Upper lobe of right lung (tissue), 1 donor: ENCODE measurements around the gene COG4. TPM values are rescaled to one million over a fixed set of nuclear protein-coding genes. Genes with fewer than 3 reads are reported as not detected.

Experiments
- ATAC-seq: fragments of 200-7000 bp; cut with Tn5 transposase; one replicate; pipeline ENCODE4 v1.9.1; 2020; ENCODE audit warnings: mild to moderate bottlenecking, moderate library complexity
- DNase-seq: peaks from one replicate; pipeline ENCODE4 v3.0.0-alpha.2; 2020
- H3K27ac ChIP-seq: fragments of 200-600 bp; one replicate; pipeline ENCODE4 v1.8.0; 2022
- H3K27me3 ChIP-seq: fragments of 200-600 bp; one replicate; pipeline ENCODE4 v1.8.0; 2022; ENCODE audit warnings: mild to moderate bottlenecking
- H3K36me3 ChIP-seq: fragments of 200-600 bp; one replicate; pipeline ENCODE4 v1.8.0; 2022
- H3K4me1 ChIP-seq: fragments of 200-600 bp; one replicate; pipeline ENCODE4 v1.8.0; 2022
- H3K4me3 ChIP-seq: fragments of 200-600 bp; one replicate; pipeline ENCODE4 v1.8.0; 2022; ENCODE audit warnings: mild to moderate bottlenecking
- H3K9me3 ChIP-seq: fragments of 200-600 bp; one replicate; pipeline ENCODE4 v1.8.0; 2022
- intact Hi-C: fragments of 100-400 bp; cut with DNase I; formaldehyde crosslinking; loops from one replicate; pipeline ENCODE4 v1.11.0; 2022
- long read RNA-seq: library from polyadenylated mRNA; unstranded; transcript quantifications from one replicate; pipeline ENCODE4 v2.0.0, GENCODE V29; 2021
- total RNA-seq: library from RNA; stranded (reverse); fragmentation: NEBNext Ultra II Directional; extraction: Animal tissue kit (Norgen Biotek cat#: 25700); gene quantifications from one replicate; pipeline ENCODE4 v1.2.1, GENCODE V29; 2021
- TF ChIP-seq, protein P1 (sequence below): fragments of 200-600 bp; IDR thresholded peaks from one replicate; pipeline ENCODE4 v1.8.0; 2022; ENCODE audit warnings: antibody characterized with exemption
- donor health status: DM: no; HTN: yes; CAD: no; lungs with severe emphysema.

The COG4 gene
- total RNA-seq = 63.0 TPM
- long read RNA-seq, transcript COG4-201 (19 exons, 2,833 nt) = major isoform, 110 of 164 reads
- long read RNA-seq, partial matches to known transcripts = 10 of 164 reads
- long read RNA-seq, other reads (novel, unspliced or antisense) = 41 of 164 reads

GRCh38 chr16:70523076-70523742 lies at the start of gene COG4:
Gene COG4 (minus strand): TSS chr16:70523554. CDS start chr16:70523543, 11 bp downstream.
- ATAC-seq (peak; percentile 96), DNase-seq (peak; percentile 92)
- intact Hi-C loops = no loop called here
- TF ChIP-seq, protein P1, sequence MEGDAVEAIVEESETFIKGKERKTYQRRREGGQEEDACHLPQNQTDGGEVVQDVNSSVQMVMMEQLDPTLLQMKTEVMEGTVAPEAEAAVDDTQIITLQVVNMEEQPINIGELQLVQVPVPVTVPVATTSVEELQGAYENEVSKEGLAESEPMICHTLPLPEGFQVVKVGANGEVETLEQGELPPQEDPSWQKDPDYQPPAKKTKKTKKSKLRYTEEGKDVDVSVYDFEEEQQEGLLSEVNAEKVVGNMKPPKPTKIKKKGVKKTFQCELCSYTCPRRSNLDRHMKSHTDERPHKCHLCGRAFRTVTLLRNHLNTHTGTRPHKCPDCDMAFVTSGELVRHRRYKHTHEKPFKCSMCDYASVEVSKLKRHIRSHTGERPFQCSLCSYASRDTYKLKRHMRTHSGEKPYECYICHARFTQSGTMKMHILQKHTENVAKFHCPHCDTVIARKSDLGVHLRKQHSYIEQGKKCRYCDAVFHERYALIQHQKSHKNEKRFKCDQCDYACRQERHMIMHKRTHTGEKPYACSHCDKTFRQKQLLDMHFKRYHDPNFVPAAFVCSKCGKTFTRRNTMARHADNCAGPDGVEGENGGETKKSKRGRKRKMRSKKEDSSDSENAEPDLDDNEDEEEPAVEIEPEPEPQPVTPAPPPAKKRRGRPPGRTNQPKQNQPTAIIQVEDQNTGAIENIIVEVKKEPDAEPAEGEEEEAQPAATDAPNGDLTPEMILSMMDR = no peak
- Histone ChIP-seq H3K4me3 (peak within 1 kb of the TSS; percentile 73), H3K27me3 (no peaks in the 10 kb centered on the region), H3K36me3 (peaks cover 34% of the 10 kb centered on the region), H3K9me3 (no peaks in the 10 kb centered on the region), H3K4me1 (peaks cover 41% of the 10 kb centered on the region), H3K27ac (peak within 1 kb of the TSS; percentile 91)

- TF ChIP-seq, protein P1 = no peak
- Histone ChIP-seq H3K9me3 (no peaks in the 10 kb centered on the region), H3K4me3 (no peak overlapping the region), H3K27ac (peak overlapping the region; percentile 48), H3K4me1 (peaks cover 58% of the 10 kb centered on the region), H3K36me3 (peaks cover 52% of the 10 kb centered on the region), H3K27me3 (no peaks in the 10 kb centered on the region)
- intact Hi-C loops = no loop called here
- ATAC-seq = no peak
- DNase-seq = no peak
Measured at GRCh38 chr16:70572926-70573270, 49.5 kb upstream of the COG4 start.

GRCh38 chr16:70572050-70572925 lies 48.9 kb upstream of the COG4 start:
- Histone ChIP-seq H3K4me3 (no peak overlapping the region), H3K27me3 (no peaks in the 10 kb centered on the region), H3K4me1 (peaks cover 57% of the 10 kb centered on the region), H3K36me3 (peaks cover 58% of the 10 kb centered on the region), H3K27ac (peak overlapping the region; percentile 48), H3K9me3 (no peaks in the 10 kb centered on the region)
- intact Hi-C loops = no loop called here
- TF ChIP-seq, protein P1 = no peak
- DNase-seq (no peak), ATAC-seq (no peak)

DNA sequence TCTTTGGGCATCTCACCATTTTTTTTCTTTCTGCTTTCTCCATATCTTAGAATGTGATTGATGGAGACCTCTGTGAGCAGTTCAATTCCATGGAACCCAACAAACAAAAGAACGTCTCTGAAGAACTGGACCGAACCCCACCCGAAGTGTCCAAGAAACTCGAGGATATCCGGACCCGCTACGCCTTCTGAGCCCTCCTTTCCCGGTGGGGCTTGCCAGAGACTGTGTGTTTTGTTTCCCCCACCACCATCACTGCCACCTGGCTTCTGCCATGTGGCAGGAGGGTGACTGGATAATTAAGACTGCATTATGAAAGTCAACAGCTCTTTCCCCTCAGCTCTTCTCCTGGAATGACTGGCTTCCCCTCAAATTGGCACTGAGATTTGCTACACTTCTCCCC lies 48.3 kb upstream of the COG4 start:
- intact Hi-C loops = no loop called here
- Histone ChIP-seq H3K4me1 (peaks cover 51% of the 10 kb centered on the region), H3K36me3 (peaks cover 65% of the 10 kb centered on the region), H3K27ac (peak overlapping the region; percentile 48), H3K4me3 (no peak overlapping the region), H3K27me3 (no peaks in the 10 kb centered on the region), H3K9me3 (no peaks in the 10 kb centered on the region)
- TF ChIP-seq, protein P1 = no peak
- no peak for ATAC-seq
- DNase-seq = no peak

DNA sequence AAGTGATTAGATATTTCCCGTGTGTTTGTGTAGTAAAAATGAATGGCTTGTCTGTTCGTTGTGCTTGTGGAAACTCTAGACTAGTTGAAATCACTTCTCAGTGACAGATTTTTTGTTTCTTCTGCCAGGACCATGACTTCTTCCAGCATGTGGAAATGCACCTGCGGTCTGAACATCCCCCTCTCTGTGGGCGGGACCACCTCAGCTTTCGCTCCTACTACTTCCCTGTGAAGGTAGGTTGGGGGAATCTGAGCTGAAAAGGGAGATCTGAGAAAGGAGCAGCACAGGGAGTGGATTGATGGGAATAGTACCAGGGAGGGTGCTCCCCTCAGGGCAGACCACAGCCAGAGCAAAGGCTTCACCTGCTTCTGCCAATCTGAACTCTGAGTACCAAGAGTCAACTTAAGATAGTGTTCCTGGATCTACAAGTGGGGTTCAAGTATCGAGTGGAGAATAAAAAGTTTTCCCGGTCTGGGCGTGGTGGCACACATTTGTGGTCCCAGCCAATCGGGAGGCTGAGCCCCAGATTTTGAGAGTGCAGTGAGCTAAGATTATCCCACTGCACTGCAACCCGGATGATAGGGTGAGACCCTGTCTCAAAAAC lies 47.7 kb upstream of the COG4 start:
- Histone ChIP-seq H3K36me3 (peaks cover 70% of the 10 kb centered on the region), H3K4me3 (no peak overlapping the region), H3K27ac (peak overlapping the region; percentile 30), H3K9me3 (no peaks in the 10 kb centered on the region), H3K27me3 (no peaks in the 10 kb centered on the region), H3K4me1 (peaks cover 45% of the 10 kb centered on the region)
- TF ChIP-seq, protein P1 = no peak
- DNase-seq (no peak), ATAC-seq (peak; percentile 45)
- intact Hi-C loops = no loop called here
